ENCODE results near the gene GARIN6.
"Not testable (repeated sequence)": the region's sequence is repeated elsewhere in the genome, so short reads cannot be mapped to it uniquely, and the experiment has no call there.

Gene GARIN6

GRCh38 chr12:99647453-99647852 is at the start of gene GARIN6:
Gene GARIN6 (plus strand): TSS chr12:99647753. CDS start chr12:99648175, 422 bp downstream.
- DNase-seq = no peak

- DNase-seq = no peak
Measured at GRCh38 chr12:99598785-99599184, 48.8 kb upstream of the GARIN6 start.

GRCh38 chr12:99600388-99600787 is 47.2 kb upstream of the GARIN6 start:
- DNase-seq = no peak

- no peak for DNase-seq
Measured at GRCh38 chr12:99609455-99610181, 37.9 kb upstream of the GARIN6 start.

- DNase-seq = no peak
Measured at GRCh38 chr12:99611117-99611516, 36.4 kb upstream of the GARIN6 start.

GRCh38 chr12:99611599-99611998 is 36.0 kb upstream of the GARIN6 start:
- no peak for DNase-seq

- DNase-seq = no peak
Measured at GRCh38 chr12:99618657-99619056, 28.9 kb upstream of the GARIN6 start.

- DNase-seq = no peak
Measured at GRCh38 chr12:99619389-99620158, 28.0 kb upstream of the GARIN6 start.

GRCh38 chr12:99620159-99620479 is 27.4 kb upstream of the GARIN6 start:
- no peak for DNase-seq

- not testable (repeated sequence) for DNase-seq
Measured at GRCh38 chr12:99624591-99624990, 23.0 kb upstream of the GARIN6 start.

GRCh38 chr12:99627459-99627858 is 20.1 kb upstream of the GARIN6 start:
- no peak for DNase-seq

GRCh38 chr12:99644629-99645028 is 2.9 kb upstream of the GARIN6 start:
- DNase-seq = no peak

- DNase-seq = no peak
Measured at GRCh38 chr12:99648183-99648582, 630 bp downstream of the GARIN6 start.

- no peak for DNase-seq
Measured at GRCh38 chr12:99649551-99649950, 2.0 kb downstream of the GARIN6 start.

GRCh38 chr12:99658671-99659349 is 11.3 kb downstream of the GARIN6 start:
- DNase-seq = no peak

GRCh38 chr12:99670635-99671034 is 23.1 kb downstream of the GARIN6 start:
- no peak for DNase-seq

GRCh38 chr12:99680276-99680675 is 32.7 kb downstream of the GARIN6 start:
- DNase-seq = no peak

- DNase-seq = no peak
Measured at GRCh38 chr12:99686142-99686541, 38.6 kb downstream of the GARIN6 start.

GRCh38 chr12:99695050-99695449 is 47.5 kb downstream of the GARIN6 start:
- DNase-seq = no peak
